ENCODE measurements around the gene JAGN1. TPM values are rescaled to one million over a fixed set of nuclear protein-coding genes. Genes with fewer than 3 reads are reported as not detected.
"Not testable (repeated sequence)": the region's sequence is repeated elsewhere in the genome, so short reads cannot be mapped to it uniquely, and the experiment has no call there.

Gene JAGN1
- total and polyA plus RNA-seq, 4 donors, result 20.7 to 43.7 (median 34.9) TPM

DNA sequence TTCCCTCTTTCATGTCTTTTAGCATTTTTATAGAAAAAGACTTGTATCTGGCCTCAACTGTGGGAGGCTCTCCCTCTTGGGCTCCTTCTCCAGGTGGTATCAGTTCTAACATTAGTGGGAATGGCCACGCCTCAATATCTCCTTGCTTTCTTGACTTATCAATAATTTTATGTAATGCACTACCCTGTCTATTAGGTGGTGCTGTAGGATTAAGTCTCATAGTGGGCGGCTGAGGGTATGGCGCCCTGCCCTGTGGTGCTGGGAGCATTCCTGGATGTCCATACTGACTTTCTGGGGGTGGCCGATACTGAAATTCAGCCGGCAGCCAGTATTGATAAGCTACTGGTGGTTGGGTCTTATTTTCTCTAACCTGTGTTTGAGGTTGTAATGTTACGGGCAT is 37.9 kb upstream of the JAGN1 start:
- DNase-seq, result no peak
- H3K4me3 ChIP-seq, result no peak overlapping the region
- no peak overlapping the region for H3K27ac ChIP-seq (ENCODE audit: low read depth in 1 of 2, low read length in 1 of 2)
- H3K27me3 ChIP-seq (ENCODE audit: control insufficient read depth in 3 of 3, insufficient read depth in 3 of 3, low read length in 2 of 3), result no peaks in the 10 kb centered on the region
- TF ChIP-seq CTCF (IDR thresholded peaks at IDR 0.05; ENCODE audit: control extremely low read depth, extremely low read depth), result no peak
- no peak overlapping the region for H3K9ac ChIP-seq (ENCODE audit: insufficient read depth in 1 of 2, low read length in 2 of 2)
- H3K4me1 ChIP-seq (ENCODE audit: control insufficient read depth in 5 of 5, insufficient read depth in 5 of 5, low read length in 5 of 5), result peaks cover 0 to 5% (median 2%) of the 10 kb centered on the region in 5 donors
- ATAC-seq (ENCODE audit: insufficient read depth, low FRiP score), result no peak
- H3K9me3 ChIP-seq (ENCODE audit: control insufficient read depth in 4 of 4, insufficient read depth in 3 of 4, low read length in 3 of 4), result no peaks in the 10 kb centered on the region
- 95 to 96% methylated on average over 6 of the region's 6 CpGs for WGBS, 2 donors
- H3K36me3 ChIP-seq (ENCODE audit: control insufficient read depth in 4 of 4, insufficient read depth in 4 of 4, low read length in 4 of 4), result no peaks in the 10 kb centered on the region

- not testable (repeated sequence) for H3K27me3 ChIP-seq (ENCODE audit: control insufficient read depth in 3 of 3, insufficient read depth in 3 of 3, low read length in 2 of 3); H3K9ac ChIP-seq (ENCODE audit: insufficient read depth in 1 of 2, low read length in 2 of 2); H3K36me3 ChIP-seq (ENCODE audit: control insufficient read depth in 4 of 4, insufficient read depth in 4 of 4, low read length in 4 of 4); H3K9me3 ChIP-seq (ENCODE audit: control insufficient read depth in 4 of 4, insufficient read depth in 3 of 4, low read length in 3 of 4); H3K4me3 ChIP-seq; ATAC-seq (ENCODE audit: insufficient read depth, low FRiP score); H3K4me1 ChIP-seq (ENCODE audit: control insufficient read depth in 5 of 5, insufficient read depth in 5 of 5, low read length in 5 of 5); DNase-seq
- peak overlapping the region in 1 of 2 donors; percentile 47 for H3K27ac ChIP-seq (ENCODE audit: low read depth in 1 of 2, low read length in 1 of 2)
- 78 to 83% methylated on average over 11 of the region's 11 CpGs for WGBS, 2 donors
Measured at GRCh38 chr3:9854291-9854940, 36.0 kb upstream of the JAGN1 start.

DNA sequence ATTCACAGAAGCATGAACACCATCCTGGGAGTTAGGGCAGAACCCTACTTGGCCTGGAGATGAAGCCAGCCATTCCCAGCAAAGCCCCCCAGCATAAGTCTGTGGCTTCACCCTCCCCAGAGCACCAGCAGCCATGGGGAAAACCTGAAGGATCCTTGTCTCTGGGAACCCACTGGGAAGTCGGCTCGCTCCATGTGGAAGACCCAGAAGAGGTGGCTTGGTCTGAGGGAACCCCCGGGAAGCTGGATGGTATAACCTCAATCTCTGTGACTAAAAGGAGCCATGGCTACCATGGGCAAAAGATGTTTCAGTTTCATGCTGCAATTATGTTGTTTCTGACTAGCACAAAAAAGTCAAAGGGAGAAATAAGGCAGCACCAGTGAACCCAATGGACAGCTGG is 34.8 kb upstream of the JAGN1 start:
- ATAC-seq (ENCODE audit: insufficient read depth, low FRiP score), result no peak
- Histone ChIP-seq H3K27ac (ENCODE audit: low read depth in 1 of 2, low read length in 1 of 2) (no peak overlapping the region), H3K4me1 (ENCODE audit: control insufficient read depth in 5 of 5, insufficient read depth in 5 of 5, low read length in 5 of 5) (peaks cover 0 to 5% (median 2%) of the 10 kb centered on the region in 5 donors), H3K4me3 (no peak overlapping the region), H3K9ac (ENCODE audit: insufficient read depth in 1 of 2, low read length in 2 of 2) (no peak overlapping the region), H3K36me3 (ENCODE audit: control insufficient read depth in 4 of 4, insufficient read depth in 4 of 4, low read length in 4 of 4) (no peaks in the 10 kb centered on the region), H3K9me3 (ENCODE audit: control insufficient read depth in 4 of 4, insufficient read depth in 3 of 4, low read length in 3 of 4) (no peaks in the 10 kb centered on the region), H3K27me3 (ENCODE audit: control insufficient read depth in 3 of 3, insufficient read depth in 3 of 3, low read length in 2 of 3) (no peaks in the 10 kb centered on the region)
- 94 to 97% methylated on average over 3 of the region's 3 CpGs for WGBS, 2 donors
- no peak for TF ChIP-seq CTCF (IDR thresholded peaks at IDR 0.05; ENCODE audit: control extremely low read depth, extremely low read depth)
- DNase-seq, result no peak

GRCh38 chr3:9859530-9860025 is 30.8 kb upstream of the JAGN1 start:
- no peak overlapping the region for H3K27ac ChIP-seq (ENCODE audit: low read depth in 1 of 2, low read length in 1 of 2)
- no peak for ATAC-seq (ENCODE audit: insufficient read depth, low FRiP score)
- H3K9ac ChIP-seq (ENCODE audit: insufficient read depth in 1 of 2, low read length in 2 of 2), result no peak overlapping the region
- no peak for DNase-seq
- H3K4me1 ChIP-seq (ENCODE audit: control insufficient read depth in 5 of 5, insufficient read depth in 5 of 5, low read length in 5 of 5), result peaks cover 0 to 20% (median 5%) of the 10 kb centered on the region in 5 donors
- H3K27me3 ChIP-seq (ENCODE audit: control insufficient read depth in 3 of 3, insufficient read depth in 3 of 3, low read length in 2 of 3), result no peaks in the 10 kb centered on the region
- H3K9me3 ChIP-seq (ENCODE audit: control insufficient read depth in 4 of 4, insufficient read depth in 3 of 4, low read length in 3 of 4), result no peaks in the 10 kb centered on the region
- TF ChIP-seq CTCF (IDR thresholded peaks at IDR 0.05; ENCODE audit: control extremely low read depth, extremely low read depth), result no peak
- WGBS, 2 donors, result 93 to 94% methylated on average over 12 of the region's 12 CpGs
- no peaks in the 10 kb centered on the region for H3K36me3 ChIP-seq (ENCODE audit: control insufficient read depth in 4 of 4, insufficient read depth in 4 of 4, low read length in 4 of 4)
- no peak overlapping the region for H3K4me3 ChIP-seq

Data from lung (tissue), 12 donors.